GM12878 (cell line): ENCODE measurements around the gene LTBP4. TPM values are rescaled to one million over a fixed set of nuclear protein-coding genes. Genes with fewer than 3 reads are reported as not detected.

Experiments
- ATAC-seq: fragments of 200-7000 bp; cut with Tn5 transposase; 3 replicates; pipeline ENCODE4 v1.9.1; 2020; ENCODE audit warnings: mild to moderate bottlenecking, moderate library complexity
- BruUV-seq: library from RNA; stranded (reverse); fragments of 400-500 nt; replicated peaks from 2 replicates; lab custom pipeline; 2021; lab: Mats Ljungman, UMichigan
- CTCF ChIA-PET: fragments of 300-600 bp; sonication (Branson Sonifier 250); formaldehyde crosslinking; extraction: SDS; loops from one replicate; lab custom pipeline; 2021; ENCODE audit warnings: inconsistent platforms; lab: Yijun Ruan, JAX
- POLR2A ChIA-PET: fragments of 350-600 bp; formaldehyde crosslinking; extraction: SDS; loops from one replicate; lab custom pipeline; 2021; ENCODE audit warnings: inconsistent platforms; lab: Charles Lee
- RAD21 ChIA-PET: fragments of 300-600 bp; sonication (Branson Sonifier 250); formaldehyde crosslinking; loops from one replicate; lab custom pipeline; 2023; ENCODE audit warnings: antibody characterized with exemption; ENCODE audit not compliant: unreplicated experiment; lab: Charles Lee
- SMC1A ChIA-PET: fragments of 300-600 bp; sonication (Branson Sonifier 250); formaldehyde crosslinking; loops from one replicate; lab custom pipeline; 2023; ENCODE audit not compliant: unreplicated experiment, uncharacterized antibody; lab: Charles Lee
- DNase-seq: peaks from one replicate; pipeline ENCODE4 v3.0.0-alpha.2; 2011; ENCODE audit warnings: low read depth, low spot score
- FAIRE-seq: peaks from 3 replicates; lab custom pipeline; 2011; peaks lifted over from hg19 to GRCh38; lab: Jason Lieb, UNC
- H2AFZ ChIP-seq: 2 replicates; pipeline ENCODE4 v1.6.0; 2011; ENCODE audit warnings: low read depth, low read length, control low read depth; ENCODE audit not compliant: control insufficient read depth
- H3K27ac ChIP-seq: 2 replicates; pipeline ENCODE4 v1.5.1; 2011; ENCODE audit warnings: control low read depth; ENCODE audit not compliant: control insufficient read depth, insufficient read depth
- H3K27me3 ChIP-seq, 2 experiments: replicated peaks in 1 of 2; 2 replicates each; pipeline versions ENCODE4 v1.6.0 to v1.6.1; 2011; ENCODE audit warnings: low read length in 1 of 2; ENCODE audit not compliant: control insufficient read depth in 2 of 2, insufficient read depth in 2 of 2
- H3K36me3 ChIP-seq, 2 experiments: 2 replicates each; pipeline ENCODE4 v1.5.1; 2011; ENCODE audit warnings: low read length in 1 of 2; ENCODE audit not compliant: control insufficient read depth in 2 of 2, insufficient read depth in 2 of 2
- H3K4me1 ChIP-seq: 2 replicates; pipeline ENCODE4 v1.6.1; 2011; ENCODE audit warnings: mild to moderate bottlenecking, low read length, moderate library complexity, mixed read lengths; ENCODE audit not compliant: control insufficient read depth, insufficient read depth
- H3K4me2 ChIP-seq: 2 replicates; pipeline ENCODE4 v1.6.0; 2011; ENCODE audit warnings: control low read depth; ENCODE audit not compliant: control insufficient read depth, insufficient read depth
- H3K4me3 ChIP-seq: fragments of 200-600 bp; sonication (generic); 2 replicates; pipeline ENCODE4 v1.5.1; 2016
- H3K79me2 ChIP-seq: 2 replicates; pipeline ENCODE4 v1.6.0; 2011; ENCODE audit warnings: low read length; ENCODE audit not compliant: control insufficient read depth, insufficient read depth
- H3K9ac ChIP-seq: 2 replicates; pipeline ENCODE4 v1.8.0; 2011; ENCODE audit warnings: low read length, control low read depth, mixed read lengths; ENCODE audit not compliant: control insufficient read depth, insufficient read depth
- H3K9me3 ChIP-seq: replicated peaks from 3 replicates; pipeline ENCODE4 v1.5.1; 2011; ENCODE audit warnings: mild to moderate bottlenecking, low read length; ENCODE audit not compliant: control insufficient read depth, insufficient read depth
- H4K20me1 ChIP-seq: 2 replicates; pipeline ENCODE4 v1.6.0; 2011; ENCODE audit not compliant: control insufficient read depth, insufficient read depth
- IKZF1 ChIP-seq: fragments of 450-650 bp; conservative IDR thresholded peaks from 2 replicates; pipeline ENCODE4 v1.6.1; 2017; ENCODE audit warnings: antibody characterized with exemption, mild to moderate bottlenecking
- MEF2B ChIP-seq: fragments of 450-650 bp; IDR thresholded peaks from 2 replicates; pipeline ENCODE4 v1.6.1; 2018; ENCODE audit warnings: mild to moderate bottlenecking, moderate library complexity; ENCODE audit not compliant: partially characterized antibody, poor library complexity, severe bottlenecking
- NFXL1 ChIP-seq: fragments of 450-650 bp; IDR thresholded peaks from 2 replicates; pipeline ENCODE4 v1.6.1; 2017; ENCODE audit warnings: antibody characterized with exemption, mild to moderate bottlenecking, borderline replicate concordance
- PAX8 ChIP-seq: fragments of 450-650 bp; IDR thresholded peaks from 2 replicates; pipeline ENCODE4 v1.6.1; 2017; ENCODE audit warnings: mild to moderate bottlenecking, moderate library complexity
- SMC3 ChIP-seq: IDR thresholded peaks from 2 replicates; pipeline ENCODE4 v1.6.1; 2011; ENCODE audit warnings: low read length, improper control_type of control experiment, borderline replicate concordance
- SRF ChIP-seq, 2 experiments: IDR thresholded peaks; 2 replicates each; pipeline ENCODE4 v1.6.1; 2011; ENCODE audit warnings: low read depth in 2 of 2, low read length in 2 of 2, mild to moderate bottlenecking in 1 of 2, moderate library complexity in 1 of 2
- TCF12 ChIP-seq: IDR thresholded peaks from 2 replicates; pipeline ENCODE4 v1.6.1; 2011; ENCODE audit warnings: low read depth, mild to moderate bottlenecking, low read length
- TCF3 ChIP-seq: IDR thresholded peaks from 2 replicates; pipeline ENCODE4 v1.6.1; 2012; ENCODE audit warnings: low read depth, mild to moderate bottlenecking, low read length, borderline replicate concordance; ENCODE audit not compliant: insufficient read depth
- ZZZ3 ChIP-seq: IDR thresholded peaks from 2 replicates; pipeline ENCODE4 v1.6.1; 2011; ENCODE audit warnings: low read depth; ENCODE audit not compliant: control insufficient read depth, insufficient read length
- WGBS: methylation state at CpG from one replicate; pipeline ENCODE4 v1.1.6; 2016; ENCODE audit warnings: low lambda C conversion rate; ENCODE audit not compliant: insufficient replicate concordance, insufficient coverage; ENCODE audit errors: missing lambda C conversion rate; 5-methylcytosine and 5-hydroxymethylcytosine counted together
- in situ Hi-C: fragments of 300-500 bp; cut with MboI; formaldehyde crosslinking; loops from 9 replicates; pipeline ENCODE4 v1.14.3; 2018; ENCODE audit warnings: mixed read lengths
- intact Hi-C: fragments of 100-400 bp; cut with micrococcal nuclease; formaldehyde crosslinking; loops from one replicate; pipeline ENCODE4 v1.14.2; 2022; ENCODE audit not compliant: unreplicated experiment
- polyA plus RNA-seq, 11 experiments: library from polyadenylated mRNA; depleted of rRNA in 4 of 11; unstranded in 6 of 11; stranded (reverse) in 5 of 11; fragments of >200 nt; fragmentation: Nextera tagmentation in 4 of 11; fragmentation: Illumina TruSeq in 1 of 11; extraction: Ambion mirVana in 4 of 11; extraction: Trizol in 1 of 11; gene quantifications; 1 replicate in 1 of 11; 2 replicates in 10 of 11; pipeline versions ENCODE4 v1.2.1 to v1.2.3, GENCODE V29; 2011 to 2016; ENCODE audit warnings: inconsistent platforms in 2 of 11, missing spikeins in 2 of 11, low read depth in 1 of 11
- total RNA-seq, 4 experiments: library from RNA; depleted of rRNA in 3 of 4; stranded (reverse); fragments of >200 nt in 3 of 4; fragmentation: Illumina TruSeq in 1 of 4; extraction: Trizol in 1 of 4; gene quantifications; 2 replicates each; pipeline versions ENCODE4 v1.2.1 to v1.2.3, GENCODE V29; 2013 to 2021
- TF ChIP-seq, protein P1 (sequence below): fragments of 450-650 bp; IDR thresholded peaks from 2 replicates; pipeline ENCODE4 v1.6.1; 2017; ENCODE audit warnings: mild to moderate bottlenecking, moderate library complexity
- TF ChIP-seq, protein P2 (sequence below): fragments of 450-650 bp; formaldehyde crosslinking; IDR thresholded peaks from 2 replicates; pipeline ENCODE4 v1.5.0; 2022; ENCODE audit warnings: mild to moderate bottlenecking, missing genetic modification characterization
- TF ChIP-seq, protein P3 (sequence below): fragments of 450-650 bp; IDR thresholded peaks from 2 replicates; pipeline ENCODE4 v1.6.1; 2017; ENCODE audit warnings: mild to moderate bottlenecking, low read depth, inconsistent platforms; ENCODE audit not compliant: poor library complexity, severe bottlenecking
- TF ChIP-seq, protein P4 (sequence below): IDR thresholded peaks from 2 replicates; pipeline ENCODE4 v1.6.1; 2012; ENCODE audit warnings: low read length, inconsistent platforms

The LTBP4 gene
- total and polyA plus RNA-seq, 10 of the 15 experiments (the other 5 are each of a cell fraction or from before 2014, with no cell fraction given) = 0.09 to 34.6 (median 8.5) TPM; not detected in 1

DNA sequence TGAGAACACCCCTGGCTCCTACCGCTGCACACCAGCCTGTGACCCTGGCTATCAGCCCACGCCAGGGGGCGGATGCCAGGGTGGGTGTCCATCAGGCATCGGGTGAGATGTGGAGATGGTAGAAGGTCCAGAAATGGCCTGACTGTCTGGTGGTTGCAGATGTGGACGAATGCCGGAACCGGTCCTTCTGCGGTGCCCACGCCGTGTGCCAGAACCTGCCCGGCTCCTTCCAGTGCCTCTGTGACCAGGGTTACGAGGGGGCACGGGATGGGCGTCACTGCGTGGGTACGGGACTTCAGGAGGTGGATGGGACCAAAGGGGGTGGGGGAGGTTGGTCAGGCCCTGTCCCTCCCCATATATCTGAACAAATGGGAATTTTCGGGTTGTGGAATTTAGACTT lies 15.8 kb downstream of the LTBP4 start:
- SMC1A ChIA-PET = no interaction called here
- WGBS = 86% methylated on average over 17 of the region's 17 CpGs
- ATAC-seq (no peak), DNase-seq (no peak), FAIRE-seq (no peak)
- Histone ChIP-seq H3K9ac (no peak overlapping the region), H3K79me2 (no peaks in the 10 kb centered on the region), H3K36me3 (no peaks in the 10 kb centered on the region), H2AFZ (no peak overlapping the region), H3K9me3 (no peaks in the 10 kb centered on the region; the same call in 2 of the 3 replicates), H3K4me2 (no peak overlapping the region), H3K4me3 (no peak overlapping the region), H3K27ac (no peak overlapping the region), H3K4me1 (peaks cover 4% of the 10 kb centered on the region; the same call in 1 of the 2 replicates), H3K27me3 (no peaks in the 10 kb centered on the region; a peak in 1 of 4 replicates), H4K20me1 (no peaks in the 10 kb centered on the region)
- POLR2A ChIA-PET = interaction anchor here (0.7 kb wide), 1 partner anchor 577 kb away, joined by 3 read pairs; no protein-coding TSS in a partner anchor
- CTCF ChIA-PET = interaction anchor here (2.8 kb wide), 1 partner anchor 18 kb away, joined by 26 read pairs; no protein-coding TSS in a partner anchor
- no TSS peak for BruUV-seq
- intact Hi-C loops = no loop called here
- RAD21 ChIA-PET = no interaction called here
- in situ Hi-C loops = no loop called here
- no peak for TF ChIP-seq MEF2B
- TF ChIP-seq IKZF1 = no peak
- no peak for TF ChIP-seq SRF (IDR thresholded peaks at IDR 0.05; ENCODE audit: low read depth in 2 of 2, low read length in 2 of 2)
- TF ChIP-seq TCF12 = no peak
- TF ChIP-seq PAX8 = no peak
- TF ChIP-seq, protein P1, sequence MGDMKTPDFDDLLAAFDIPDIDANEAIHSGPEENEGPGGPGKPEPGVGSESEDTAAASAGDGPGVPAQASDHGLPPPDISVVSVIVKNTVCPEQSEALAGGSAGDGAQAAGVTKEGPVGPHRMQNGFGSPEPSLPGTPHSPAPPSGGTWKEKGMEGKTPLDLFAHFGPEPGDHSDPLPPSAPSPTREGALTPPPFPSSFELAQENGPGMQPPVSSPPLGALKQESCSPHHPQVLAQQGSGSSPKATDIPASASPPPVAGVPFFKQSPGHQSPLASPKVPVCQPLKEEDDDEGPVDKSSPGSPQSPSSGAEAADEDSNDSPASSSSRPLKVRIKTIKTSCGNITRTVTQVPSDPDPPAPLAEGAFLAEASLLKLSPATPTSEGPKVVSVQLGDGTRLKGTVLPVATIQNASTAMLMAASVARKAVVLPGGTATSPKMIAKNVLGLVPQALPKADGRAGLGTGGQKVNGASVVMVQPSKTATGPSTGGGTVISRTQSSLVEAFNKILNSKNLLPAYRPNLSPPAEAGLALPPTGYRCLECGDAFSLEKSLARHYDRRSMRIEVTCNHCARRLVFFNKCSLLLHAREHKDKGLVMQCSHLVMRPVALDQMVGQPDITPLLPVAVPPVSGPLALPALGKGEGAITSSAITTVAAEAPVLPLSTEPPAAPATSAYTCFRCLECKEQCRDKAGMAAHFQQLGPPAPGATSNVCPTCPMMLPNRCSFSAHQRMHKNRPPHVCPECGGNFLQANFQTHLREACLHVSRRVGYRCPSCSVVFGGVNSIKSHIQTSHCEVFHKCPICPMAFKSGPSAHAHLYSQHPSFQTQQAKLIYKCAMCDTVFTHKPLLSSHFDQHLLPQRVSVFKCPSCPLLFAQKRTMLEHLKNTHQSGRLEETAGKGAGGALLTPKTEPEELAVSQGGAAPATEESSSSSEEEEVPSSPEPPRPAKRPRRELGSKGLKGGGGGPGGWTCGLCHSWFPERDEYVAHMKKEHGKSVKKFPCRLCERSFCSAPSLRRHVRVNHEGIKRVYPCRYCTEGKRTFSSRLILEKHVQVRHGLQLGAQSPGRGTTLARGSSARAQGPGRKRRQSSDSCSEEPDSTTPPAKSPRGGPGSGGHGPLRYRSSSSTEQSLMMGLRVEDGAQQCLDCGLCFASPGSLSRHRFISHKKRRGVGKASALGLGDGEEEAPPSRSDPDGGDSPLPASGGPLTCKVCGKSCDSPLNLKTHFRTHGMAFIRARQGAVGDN = no peak
- TF ChIP-seq, protein P2, sequence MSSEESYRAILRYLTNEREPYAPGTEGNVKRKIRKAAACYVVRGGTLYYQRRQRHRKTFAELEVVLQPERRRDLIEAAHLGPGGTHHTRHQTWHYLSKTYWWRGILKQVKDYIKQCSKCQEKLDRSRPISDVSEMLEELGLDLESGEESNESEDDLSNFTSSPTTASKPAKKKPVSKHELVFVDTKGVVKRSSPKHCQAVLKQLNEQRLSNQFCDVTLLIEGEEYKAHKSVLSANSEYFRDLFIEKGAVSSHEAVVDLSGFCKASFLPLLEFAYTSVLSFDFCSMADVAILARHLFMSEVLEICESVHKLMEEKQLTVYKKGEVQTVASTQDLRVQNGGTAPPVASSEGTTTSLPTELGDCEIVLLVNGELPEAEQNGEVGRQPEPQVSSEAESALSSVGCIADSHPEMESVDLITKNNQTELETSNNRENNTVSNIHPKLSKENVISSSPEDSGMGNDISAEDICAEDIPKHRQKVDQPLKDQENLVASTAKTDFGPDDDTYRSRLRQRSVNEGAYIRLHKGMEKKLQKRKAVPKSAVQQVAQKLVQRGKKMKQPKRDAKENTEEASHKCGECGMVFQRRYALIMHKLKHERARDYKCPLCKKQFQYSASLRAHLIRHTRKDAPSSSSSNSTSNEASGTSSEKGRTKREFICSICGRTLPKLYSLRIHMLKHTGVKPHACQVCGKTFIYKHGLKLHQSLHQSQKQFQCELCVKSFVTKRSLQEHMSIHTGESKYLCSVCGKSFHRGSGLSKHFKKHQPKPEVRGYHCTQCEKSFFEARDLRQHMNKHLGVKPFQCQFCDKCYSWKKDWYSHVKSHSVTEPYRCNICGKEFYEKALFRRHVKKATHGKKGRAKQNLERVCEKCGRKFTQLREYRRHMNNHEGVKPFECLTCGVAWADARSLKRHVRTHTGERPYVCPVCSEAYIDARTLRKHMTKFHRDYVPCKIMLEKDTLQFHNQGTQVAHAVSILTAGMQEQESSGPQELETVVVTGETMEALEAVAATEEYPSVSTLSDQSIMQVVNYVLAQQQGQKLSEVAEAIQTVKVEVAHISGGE (CRISPR knock-in tag) = no peak
- no peak for TF ChIP-seq ZZZ3
- TF ChIP-seq, protein P3, sequence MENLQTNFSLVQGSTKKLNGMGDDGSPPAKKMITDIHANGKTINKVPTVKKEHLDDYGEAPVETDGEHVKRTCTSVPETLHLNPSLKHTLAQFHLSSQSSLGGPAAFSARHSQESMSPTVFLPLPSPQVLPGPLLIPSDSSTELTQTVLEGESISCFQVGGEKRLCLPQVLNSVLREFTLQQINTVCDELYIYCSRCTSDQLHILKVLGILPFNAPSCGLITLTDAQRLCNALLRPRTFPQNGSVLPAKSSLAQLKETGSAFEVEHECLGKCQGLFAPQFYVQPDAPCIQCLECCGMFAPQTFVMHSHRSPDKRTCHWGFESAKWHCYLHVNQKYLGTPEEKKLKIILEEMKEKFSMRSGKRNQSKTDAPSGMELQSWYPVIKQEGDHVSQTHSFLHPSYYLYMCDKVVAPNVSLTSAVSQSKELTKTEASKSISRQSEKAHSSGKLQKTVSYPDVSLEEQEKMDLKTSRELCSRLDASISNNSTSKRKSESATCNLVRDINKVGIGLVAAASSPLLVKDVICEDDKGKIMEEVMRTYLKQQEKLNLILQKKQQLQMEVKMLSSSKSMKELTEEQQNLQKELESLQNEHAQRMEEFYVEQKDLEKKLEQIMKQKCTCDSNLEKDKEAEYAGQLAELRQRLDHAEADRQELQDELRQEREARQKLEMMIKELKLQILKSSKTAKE = no peak
- TF ChIP-seq NFXL1 = no peak
- TF ChIP-seq, protein P4, sequence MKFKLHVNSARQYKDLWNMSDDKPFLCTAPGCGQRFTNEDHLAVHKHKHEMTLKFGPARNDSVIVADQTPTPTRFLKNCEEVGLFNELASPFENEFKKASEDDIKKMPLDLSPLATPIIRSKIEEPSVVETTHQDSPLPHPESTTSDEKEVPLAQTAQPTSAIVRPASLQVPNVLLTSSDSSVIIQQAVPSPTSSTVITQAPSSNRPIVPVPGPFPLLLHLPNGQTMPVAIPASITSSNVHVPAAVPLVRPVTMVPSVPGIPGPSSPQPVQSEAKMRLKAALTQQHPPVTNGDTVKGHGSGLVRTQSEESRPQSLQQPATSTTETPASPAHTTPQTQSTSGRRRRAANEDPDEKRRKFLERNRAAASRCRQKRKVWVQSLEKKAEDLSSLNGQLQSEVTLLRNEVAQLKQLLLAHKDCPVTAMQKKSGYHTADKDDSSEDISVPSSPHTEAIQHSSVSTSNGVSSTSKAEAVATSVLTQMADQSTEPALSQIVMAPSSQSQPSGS = no peak
- TF ChIP-seq TCF3 = no peak
- TF ChIP-seq SMC3 = no peak
